ENCODE measurements around the gene TEX2. TPM values are rescaled to one million over a fixed set of nuclear protein-coding genes. Genes with fewer than 3 reads are reported as not detected.
"Not testable (repeated sequence)": the region's sequence is repeated elsewhere in the genome, so short reads cannot be mapped to it uniquely, and the experiment has no call there.

TEX2 gene
- total and polyA plus RNA-seq, 7 experiments from 2014 or later: 7.9 to 24.2 (median 14.4) TPM

- ATAC-seq; H3K9me3 Mint-ChIP-seq; intact Hi-C loops (cut with micrococcal nuclease); CTCF ChIA-PET; H3K4me3 Mint-ChIP-seq; H3K4me1 ChIP-seq (ENCODE audit: control insufficient read depth in 2 of 2, insufficient read depth in 2 of 2, low read length in 2 of 2); H3K36me3 ChIP-seq (ENCODE audit: control insufficient read depth in 2 of 3, insufficient read depth in 3 of 3, low read length in 3 of 3); H3K4me3 ChIP-seq (ENCODE audit: low read length); H3K9me3 ChIP-seq (ENCODE audit: control insufficient read depth in 2 of 3, low read length in 3 of 3); H3K27ac ChIP-seq (ENCODE audit: low read depth, low read length); H3K27me3 ChIP-seq (ENCODE audit: control insufficient read depth in 2 of 2, insufficient read depth in 2 of 2, low read length in 2 of 2); DNase-seq; H3K27me3 Mint-ChIP-seq: not testable (repeated sequence)
- Mint-ChIP-seq H3K27ac (peak overlapping the region in 1 of 9 donors; percentile 46), H3K4me1 (peaks cover 11 to 59% (median 42%) of the 10 kb centered on the region in 7 donors), H3K36me3 (peaks cover 0 to 14% (median 5%) of the 10 kb centered on the region in 5 donors)
- POLR2A ChIA-PET: interaction anchor here (1.4 kb wide), 1 partner anchor 9 kb away, joined by 3 read pairs; no protein-coding TSS in a partner anchor
Observed at GRCh38 chr17:64220604-64221003, 42.5 kb downstream of the TEX2 start.

- H3K27ac Mint-ChIP-seq: peak overlapping the region in 5 of 9 donors; percentile 6 to 76 (median 46)
- Histone ChIP-seq H3K36me3 (ENCODE audit: control insufficient read depth in 2 of 3, insufficient read depth in 3 of 3, low read length in 3 of 3) (no peaks in the 10 kb centered on the region), H3K27me3 (ENCODE audit: control insufficient read depth in 2 of 2, insufficient read depth in 2 of 2, low read length in 2 of 2) (no peaks in the 10 kb centered on the region), H3K9me3 (ENCODE audit: control insufficient read depth in 2 of 3, low read length in 3 of 3) (no peaks in the 10 kb centered on the region), H3K4me3 (ENCODE audit: low read length) (no peak overlapping the region), H3K4me1 (ENCODE audit: control insufficient read depth in 2 of 2, insufficient read depth in 2 of 2, low read length in 2 of 2) (peaks cover 0 to 7% of the 10 kb centered on the region in 2 donors), H3K27ac (ENCODE audit: low read depth, low read length) (no peak overlapping the region)
- ATAC-seq (no peak), DNase-seq (no peak)
- CTCF ChIA-PET: no interaction called here
- peaks cover 0 to 7% (median 0%) of the 10 kb centered on the region in 11 donors for H3K9me3 Mint-ChIP-seq
- H3K4me1 Mint-ChIP-seq: peaks cover 11 to 58% (median 40%) of the 10 kb centered on the region in 7 donors
- H3K27me3 Mint-ChIP-seq: no peaks in the 10 kb centered on the region
- H3K4me3 Mint-ChIP-seq: no peak overlapping the region
- POLR2A ChIA-PET: no interaction called here
- peaks cover 0 to 12% (median 5%) of the 10 kb centered on the region in 5 donors for H3K36me3 Mint-ChIP-seq
- intact Hi-C loops (cut with micrococcal nuclease): loop anchor here in 1 of 2 donors (2.0 kb wide), 1 partner anchor 43 kb away; the partner anchor contains the start of gene TEX2
Observed at GRCh38 chr17:64219571-64219970, 43.5 kb downstream of the TEX2 start.

- Mint-ChIP-seq H3K9me3 (peaks cover 0 to 7% (median 0%) of the 10 kb centered on the region in 11 donors), H3K4me3 (peak overlapping the region in 6 of 10 donors; percentile 1 to 74 (median 42)), H3K27ac (peak overlapping the region in 8 of 9 donors; percentile 51 to 84 (median 68)), H3K4me1 (peaks cover 4 to 49% (median 34%) of the 10 kb centered on the region in 7 donors), H3K36me3 (peaks cover 0 to 24% (median 12%) of the 10 kb centered on the region in 5 donors), H3K27me3 (no peaks in the 10 kb centered on the region)
- H3K4me3 ChIP-seq (ENCODE audit: low read length): no peak overlapping the region
- ChIA-PET CTCF (interaction anchor here (0.6 to 1.6 kb wide), 5 partner anchors 12 to 283 kb away, joined by 3 to 4 read pairs (median 3); no protein-coding TSS in a partner anchor), POLR2A (interaction anchor here (0.6 to 2.2 kb wide), 5 partner anchors 16 to 285 kb away, joined by 3 to 13 read pairs (median 4); partner anchors contain the start of gene TEX2)
- ATAC-seq (peak; percentile 92), DNase-seq (peak in 8 of 9 donors; percentile 6 to 54 (median 34))
- intact Hi-C loops (cut with micrococcal nuclease): loop anchor here in 1 of 2 donors (1.0 to 2.0 kb wide), 2 partner anchors 45 to 73 kb away; partner anchors contain the start of gene TEX2
- H3K27me3 ChIP-seq (ENCODE audit: control insufficient read depth in 2 of 2, insufficient read depth in 2 of 2, low read length in 2 of 2): no peaks in the 10 kb centered on the region
- H3K4me1 ChIP-seq (ENCODE audit: control insufficient read depth in 2 of 2, insufficient read depth in 2 of 2, low read length in 2 of 2): peaks cover 0 to 7% of the 10 kb centered on the region in 2 donors
- no peak overlapping the region for H3K27ac ChIP-seq (ENCODE audit: low read depth, low read length)
- H3K36me3 ChIP-seq (ENCODE audit: control insufficient read depth in 2 of 3, insufficient read depth in 3 of 3, low read length in 3 of 3): peaks cover 0 to 9% (median 0%) of the 10 kb centered on the region in 3 experiments
- H3K9me3 ChIP-seq (ENCODE audit: control insufficient read depth in 2 of 3, low read length in 3 of 3): no peaks in the 10 kb centered on the region
Observed at GRCh38 chr17:64218066-64218465, 45.0 kb downstream of the TEX2 start.

- peaks cover 0 to 7% of the 10 kb centered on the region in 2 donors for H3K4me1 ChIP-seq (ENCODE audit: control insufficient read depth in 2 of 2, insufficient read depth in 2 of 2, low read length in 2 of 2)
- H3K9me3 ChIP-seq (ENCODE audit: control insufficient read depth in 2 of 3, low read length in 3 of 3): no peaks in the 10 kb centered on the region
- intact Hi-C loops (cut with micrococcal nuclease): loop anchor here in 1 of 2 donors (2.0 kb wide), 1 partner anchor 66 kb away; no protein-coding TSS in a partner anchor
- H3K27ac ChIP-seq (ENCODE audit: low read depth, low read length): no peak overlapping the region
- H3K36me3 Mint-ChIP-seq: peaks cover 1 to 32% (median 20%) of the 10 kb centered on the region in 5 donors
- peaks cover 0 to 7% (median 0%) of the 10 kb centered on the region in 11 donors for H3K9me3 Mint-ChIP-seq
- ATAC-seq (no peak), DNase-seq (no peak)
- H3K4me3 ChIP-seq (ENCODE audit: low read length): no peak overlapping the region
- H3K4me3 Mint-ChIP-seq: peak overlapping the region in 3 of 10 donors; percentile 36 to 74 (median 48)
- H3K4me1 Mint-ChIP-seq: peaks cover 5 to 46% (median 36%) of the 10 kb centered on the region in 7 donors
- POLR2A ChIA-PET: interaction anchor here (0.7 to 2.2 kb wide), 4 partner anchors 15 to 72 kb away, joined by 3 to 13 read pairs (median 4); partner anchors contain the start of gene TEX2
- CTCF ChIA-PET: interaction anchor here (0.7 to 1.6 kb wide), 3 partner anchors 13 to 66 kb away, joined by 3 to 4 read pairs (median 3); no protein-coding TSS in a partner anchor
- no peaks in the 10 kb centered on the region for H3K27me3 ChIP-seq (ENCODE audit: control insufficient read depth in 2 of 2, insufficient read depth in 2 of 2, low read length in 2 of 2)
- H3K27ac Mint-ChIP-seq: peak overlapping the region in 8 of 9 donors; percentile 62 to 92 (median 70)
- no peaks in the 10 kb centered on the region for H3K27me3 Mint-ChIP-seq
- H3K36me3 ChIP-seq (ENCODE audit: control insufficient read depth in 2 of 3, insufficient read depth in 3 of 3, low read length in 3 of 3): peaks cover 0 to 17% (median 0%) of the 10 kb centered on the region in 3 experiments
Observed at GRCh38 chr17:64217249-64217691, 45.8 kb downstream of the TEX2 start.

- peaks cover 9 to 47% (median 40%) of the 10 kb centered on the region in 7 donors for H3K4me1 Mint-ChIP-seq
Observed at GRCh38 chr17:64216338-64217248, 46.5 kb downstream of the TEX2 start.

GRCh38 chr17:64216000-64216337 lies 47.1 kb downstream of the TEX2 start:
- DNase-seq (no peak), ATAC-seq (no peak)
- H3K4me3 Mint-ChIP-seq: no peak overlapping the region
- peaks cover 9 to 47% (median 40%) of the 10 kb centered on the region in 7 donors for H3K4me1 Mint-ChIP-seq
- Histone ChIP-seq H3K4me3 (ENCODE audit: low read length) (no peak overlapping the region), H3K9me3 (ENCODE audit: control insufficient read depth in 2 of 3, low read length in 3 of 3) (no peaks in the 10 kb centered on the region), H3K4me1 (ENCODE audit: control insufficient read depth in 2 of 2, insufficient read depth in 2 of 2, low read length in 2 of 2) (peaks cover 0 to 7% of the 10 kb centered on the region in 2 donors), H3K27ac (ENCODE audit: low read depth, low read length) (no peak overlapping the region), H3K27me3 (ENCODE audit: control insufficient read depth in 2 of 2, insufficient read depth in 2 of 2, low read length in 2 of 2) (no peaks in the 10 kb centered on the region), H3K36me3 (ENCODE audit: control insufficient read depth in 2 of 3, insufficient read depth in 3 of 3, low read length in 3 of 3) (peaks cover 0 to 23% (median 0%) of the 10 kb centered on the region in 3 experiments)
- ChIA-PET POLR2A (no interaction called here), CTCF (no interaction called here)
- H3K27me3 Mint-ChIP-seq: no peaks in the 10 kb centered on the region
- intact Hi-C loops (cut with micrococcal nuclease): loop anchor here in 1 of 2 donors (2.0 kb wide), 1 partner anchor 67 kb away; no protein-coding TSS in a partner anchor
- H3K27ac Mint-ChIP-seq: peak overlapping the region in 5 of 9 donors; percentile 44 to 86 (median 70)
- peaks cover 0 to 4% (median 0%) of the 10 kb centered on the region in 11 donors for H3K9me3 Mint-ChIP-seq
- peaks cover 6 to 28% (median 20%) of the 10 kb centered on the region in 5 donors for H3K36me3 Mint-ChIP-seq

More at GRCh38 chr17:64216338-64217248, 46.5 kb downstream of the TEX2 start:
- ATAC-seq (no peak), DNase-seq (no peak)
- Histone ChIP-seq H3K4me1 (ENCODE audit: control insufficient read depth in 2 of 2, insufficient read depth in 2 of 2, low read length in 2 of 2) (peaks cover 0 to 7% of the 10 kb centered on the region in 2 donors), H3K9me3 (ENCODE audit: control insufficient read depth in 2 of 3, low read length in 3 of 3) (no peaks in the 10 kb centered on the region), H3K27me3 (ENCODE audit: control insufficient read depth in 2 of 2, insufficient read depth in 2 of 2, low read length in 2 of 2) (no peaks in the 10 kb centered on the region), H3K4me3 (ENCODE audit: low read length) (no peak overlapping the region), H3K27ac (ENCODE audit: low read depth, low read length) (no peak overlapping the region), H3K36me3 (ENCODE audit: control insufficient read depth in 2 of 3, insufficient read depth in 3 of 3, low read length in 3 of 3) (peaks cover 0 to 23% (median 0%) of the 10 kb centered on the region in 3 experiments)
- POLR2A ChIA-PET: no interaction called here
- peaks cover 6 to 33% (median 21%) of the 10 kb centered on the region in 5 donors for H3K36me3 Mint-ChIP-seq
- intact Hi-C loops (cut with micrococcal nuclease): loop anchor here in 1 of 2 donors (2.0 kb wide), 1 partner anchor 66 kb away; no protein-coding TSS in a partner anchor
- H3K4me3 Mint-ChIP-seq: peak overlapping the region in 1 of 10 donors; percentile 36
- no peaks in the 10 kb centered on the region for H3K27me3 Mint-ChIP-seq
- H3K27ac Mint-ChIP-seq: peak overlapping the region in 7 of 9 donors; percentile 44 to 88 (median 77)
- peaks cover 0 to 7% (median 0%) of the 10 kb centered on the region in 11 donors for H3K9me3 Mint-ChIP-seq
- CTCF ChIA-PET: interaction anchor here (1.6 kb wide), 1 partner anchor 65 kb away, joined by 3 read pairs; no protein-coding TSS in a partner anchor

Measured in naive thymus-derived CD4-positive, alpha-beta T cell (primary cell).